GM11168 (cell line): ENCODE data around the gene DNAH17.

Experiments used
- in situ Hi-C: fragments of 300-500 bp; cut with MboI; formaldehyde crosslinking; loops from one replicate; pipeline ENCODE4 v1.12.0; 2022; ENCODE audit warnings: low sequenced_read_pairs; ENCODE audit not compliant: unreplicated experiment

Gene DNAH17, protein sequence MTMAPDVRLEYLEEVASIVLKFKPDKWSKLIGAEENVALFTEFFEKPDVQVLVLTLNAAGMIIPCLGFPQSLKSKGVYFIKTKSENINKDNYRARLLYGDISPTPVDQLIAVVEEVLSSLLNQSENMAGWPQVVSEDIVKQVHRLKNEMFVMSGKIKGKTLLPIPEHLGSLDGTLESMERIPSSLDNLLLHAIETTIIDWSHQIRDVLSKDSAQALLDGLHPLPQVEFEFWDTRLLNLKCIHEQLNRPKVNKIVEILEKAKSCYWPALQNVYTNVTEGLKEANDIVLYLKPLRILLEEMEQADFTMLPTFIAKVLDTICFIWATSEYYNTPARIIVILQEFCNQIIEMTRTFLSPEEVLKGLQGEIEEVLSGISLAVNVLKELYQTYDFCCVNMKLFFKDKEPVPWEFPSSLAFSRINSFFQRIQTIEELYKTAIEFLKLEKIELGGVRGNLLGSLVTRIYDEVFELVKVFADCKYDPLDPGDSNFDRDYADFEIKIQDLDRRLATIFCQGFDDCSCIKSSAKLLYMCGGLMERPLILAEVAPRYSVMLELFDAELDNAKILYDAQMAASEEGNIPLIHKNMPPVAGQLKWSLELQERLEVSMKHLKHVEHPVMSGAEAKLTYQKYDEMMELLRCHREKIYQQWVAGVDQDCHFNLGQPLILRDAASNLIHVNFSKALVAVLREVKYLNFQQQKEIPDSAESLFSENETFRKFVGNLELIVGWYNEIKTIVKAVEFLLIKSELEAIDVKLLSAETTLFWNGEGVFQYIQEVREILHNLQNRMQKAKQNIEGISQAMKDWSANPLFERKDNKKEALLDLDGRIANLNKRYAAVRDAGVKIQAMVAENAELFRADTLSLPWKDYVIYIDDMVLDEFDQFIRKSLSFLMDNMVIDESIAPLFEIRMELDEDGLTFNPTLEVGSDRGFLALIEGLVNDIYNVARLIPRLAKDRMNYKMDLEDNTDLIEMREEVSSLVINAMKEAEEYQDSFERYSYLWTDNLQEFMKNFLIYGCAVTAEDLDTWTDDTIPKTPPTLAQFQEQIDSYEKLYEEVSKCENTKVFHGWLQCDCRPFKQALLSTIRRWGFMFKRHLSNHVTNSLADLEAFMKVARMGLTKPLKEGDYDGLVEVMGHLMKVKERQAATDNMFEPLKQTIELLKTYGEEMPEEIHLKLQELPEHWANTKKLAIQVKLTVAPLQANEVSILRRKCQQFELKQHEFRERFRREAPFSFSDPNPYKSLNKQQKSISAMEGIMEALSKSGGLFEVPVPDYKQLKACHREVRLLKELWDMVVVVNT (N-terminal part only)

DNA sequence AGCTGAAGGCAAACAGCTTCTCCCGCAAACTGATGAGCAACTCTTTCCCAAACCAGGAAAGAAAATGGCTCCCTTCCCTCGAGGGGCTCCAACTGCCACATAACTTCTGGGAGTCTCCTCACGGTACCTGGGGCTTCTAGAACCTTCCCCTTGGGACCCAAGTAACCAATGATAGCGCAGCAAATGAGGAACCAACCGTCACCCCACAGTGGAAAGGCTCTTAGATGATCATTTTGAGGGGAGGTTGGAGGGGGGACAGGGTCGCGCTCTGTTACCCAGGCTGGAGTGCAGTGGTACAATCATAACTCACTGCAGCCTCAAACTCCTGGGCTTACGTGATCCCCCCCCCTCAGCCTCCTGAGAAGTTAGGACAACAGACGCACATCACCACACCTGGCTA is at the start of gene DNAH17:
TSS of gene DNAH17 (minus strand) at position 101 of the 400 bp plus-strand sequence. CDS start 2,339 bp downstream, outside the sequence.
- in situ Hi-C loops: no loop called here

DNA sequence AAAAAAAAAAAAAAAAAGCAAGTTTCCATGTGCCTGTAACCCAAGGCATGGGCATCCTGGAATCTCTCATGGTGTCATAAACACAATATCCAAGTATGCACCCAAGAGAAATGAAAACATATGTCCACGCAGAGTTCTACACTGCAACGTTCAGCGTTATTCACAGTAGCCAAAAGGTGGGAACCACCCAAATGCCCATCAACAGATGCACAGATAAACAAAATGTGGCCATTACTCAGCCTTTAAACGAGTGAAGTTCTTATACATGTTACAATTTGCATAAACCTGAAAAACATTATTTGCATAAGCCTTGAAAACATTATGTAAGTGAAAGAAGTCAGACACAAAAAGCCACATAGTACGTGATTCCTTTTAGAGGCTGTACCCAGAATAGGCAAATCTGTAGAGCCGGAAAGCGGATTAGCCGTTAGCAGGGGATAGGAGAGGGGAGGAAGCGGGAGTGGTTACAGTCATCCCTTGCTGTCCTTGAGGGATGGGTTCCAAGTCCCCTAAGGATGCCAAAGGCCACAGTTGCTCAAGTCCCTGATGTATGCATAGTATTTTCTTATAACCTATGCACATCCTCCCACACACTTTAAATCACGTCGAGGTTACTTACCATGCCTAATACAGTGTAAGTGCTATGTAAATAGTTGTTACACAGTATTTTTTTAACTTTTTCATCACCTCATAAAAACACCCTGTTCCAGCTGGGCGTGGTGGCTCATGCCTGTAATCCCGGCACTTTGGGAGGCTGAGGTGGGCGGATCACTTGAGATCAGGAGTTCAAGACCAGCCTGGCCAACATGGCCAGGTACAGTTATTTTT is 47.3 kb upstream of the DNAH17 start:
- in situ Hi-C loops: no loop called here

DNA sequence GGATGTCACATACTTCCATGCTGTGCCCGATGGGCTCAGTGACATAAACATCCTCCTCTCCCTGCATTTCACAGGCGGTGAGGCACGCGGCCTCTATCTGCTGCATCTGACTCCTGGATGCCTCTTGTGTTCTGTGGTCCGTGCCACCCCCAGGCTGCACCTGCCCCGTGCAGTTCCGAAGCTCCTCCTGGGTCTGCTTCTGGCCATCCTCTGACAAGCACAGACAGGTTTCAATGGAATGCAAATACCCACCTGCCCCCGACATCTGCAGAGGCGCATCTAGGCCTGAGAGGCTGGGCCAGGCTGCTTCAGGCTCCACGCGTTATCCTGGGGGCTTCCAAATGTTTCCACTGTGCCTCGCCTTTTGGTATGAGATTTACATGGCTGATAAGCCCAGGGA is 46.3 kb upstream of the DNAH17 start:
- in situ Hi-C loops: no loop called here

DNA sequence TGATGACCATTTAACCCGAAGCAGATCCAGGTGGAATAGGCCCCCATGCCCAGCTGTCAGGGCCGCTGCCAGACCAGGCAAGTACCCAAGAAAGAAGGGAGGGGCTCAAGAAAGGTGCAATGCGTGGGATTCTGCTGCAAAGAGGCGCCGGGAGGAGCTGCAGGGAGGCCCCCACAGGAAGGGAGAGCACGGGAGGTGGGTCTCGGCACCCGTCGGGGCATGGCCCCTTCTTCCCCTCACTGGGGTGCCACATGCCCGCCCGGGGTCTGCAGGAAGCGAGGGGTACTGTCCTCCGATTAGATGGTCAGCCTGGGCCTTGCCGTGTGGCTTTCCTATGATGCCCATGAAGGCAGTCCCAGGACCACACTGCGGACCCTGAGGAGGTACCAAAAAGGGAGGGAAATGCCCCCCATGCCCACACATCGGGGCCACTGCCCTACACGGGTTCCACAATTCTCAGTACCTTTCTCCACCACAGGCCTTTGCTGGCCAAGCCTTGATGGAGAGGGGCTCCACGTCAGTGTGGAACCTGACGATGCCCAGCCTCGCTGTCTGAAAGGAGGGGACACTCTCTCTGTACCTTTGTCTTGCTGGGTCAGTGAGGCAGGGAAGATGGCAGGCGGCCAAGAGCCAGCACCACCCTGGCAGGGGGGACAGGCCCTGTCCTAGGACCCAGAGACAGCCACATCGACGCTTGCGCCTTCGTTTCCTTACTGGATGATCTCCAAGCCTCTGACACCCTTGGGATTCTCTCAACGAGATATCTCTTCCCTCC is 45.5 kb upstream of the DNAH17 start:
- in situ Hi-C loops: no loop called here

DNA sequence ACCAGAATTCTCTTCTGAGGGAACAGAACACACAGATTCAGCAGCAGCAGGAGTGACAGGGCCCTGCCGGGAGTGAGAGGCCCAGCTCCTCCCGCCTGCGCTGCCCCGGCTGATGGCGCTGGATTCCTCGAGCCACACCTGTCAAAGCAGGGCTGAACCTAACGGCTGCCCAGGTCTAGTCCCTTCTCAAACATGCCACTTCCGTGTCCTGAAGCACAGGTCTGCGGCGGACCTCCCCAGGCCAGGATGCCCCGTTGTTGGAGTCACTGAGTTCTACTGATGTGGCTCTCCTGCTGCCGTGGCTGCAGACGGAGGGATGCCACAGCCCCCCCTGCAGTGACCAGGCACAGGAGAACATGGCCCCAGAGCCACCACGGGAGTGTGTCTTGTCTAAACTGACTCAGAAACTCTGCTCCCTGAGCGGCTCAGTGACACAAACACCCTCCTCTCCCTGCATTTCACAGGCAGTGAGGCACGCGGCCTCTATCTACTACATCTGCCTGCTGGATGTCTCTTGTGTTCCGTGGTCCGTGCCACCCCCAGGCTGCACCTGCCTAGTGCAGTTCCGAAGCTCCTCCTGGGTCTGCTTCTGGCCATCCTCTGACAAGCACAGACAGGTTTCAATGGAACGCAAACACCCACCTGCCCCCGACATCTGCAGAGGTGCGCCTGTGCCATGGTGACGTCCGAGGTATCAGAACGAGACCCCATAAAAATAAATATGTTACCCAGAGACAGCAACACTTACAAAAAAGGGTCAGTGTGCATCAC is 44.7 kb upstream of the DNAH17 start:
- in situ Hi-C loops: no loop called here

DNA sequence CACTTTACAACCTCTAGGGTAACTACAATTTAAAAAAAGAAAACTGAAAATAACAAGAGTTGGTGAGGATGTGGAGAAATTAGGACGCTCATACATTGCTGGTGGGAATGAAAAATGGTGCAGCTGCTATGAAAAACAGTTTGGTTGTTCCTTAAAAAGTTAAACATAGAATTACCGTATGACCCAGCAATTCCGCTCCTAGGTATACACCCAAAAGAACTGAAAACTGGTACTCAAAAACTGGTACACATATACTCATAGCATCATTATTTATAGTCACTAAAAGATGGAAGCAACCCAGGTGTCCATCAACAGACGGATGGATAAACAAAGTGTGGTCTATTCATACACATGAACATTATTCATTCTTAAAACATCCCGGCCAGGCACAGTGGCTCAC is 42.9 kb upstream of the DNAH17 start:
- in situ Hi-C loops: no loop called here

DNA sequence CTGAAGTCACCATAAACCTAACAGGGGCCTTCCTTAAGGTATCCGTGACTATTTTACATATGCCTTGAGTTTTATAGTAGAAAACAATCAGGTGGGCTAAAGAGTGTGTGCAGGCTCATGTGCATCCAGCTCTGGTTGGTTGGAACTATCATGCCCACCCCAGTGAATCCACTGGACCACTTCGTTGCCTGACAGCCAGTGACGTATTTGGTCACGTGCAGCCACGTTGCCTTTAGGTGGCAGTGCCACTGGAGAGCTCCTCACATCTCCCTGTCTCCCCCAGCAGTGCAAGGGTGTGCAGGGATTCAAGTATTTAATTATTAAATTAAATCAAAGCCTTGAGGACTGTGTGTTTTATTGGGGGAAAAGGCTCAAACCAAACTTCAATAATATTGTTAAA is 42.1 kb upstream of the DNAH17 start:
- in situ Hi-C loops: no loop called here

DNA sequence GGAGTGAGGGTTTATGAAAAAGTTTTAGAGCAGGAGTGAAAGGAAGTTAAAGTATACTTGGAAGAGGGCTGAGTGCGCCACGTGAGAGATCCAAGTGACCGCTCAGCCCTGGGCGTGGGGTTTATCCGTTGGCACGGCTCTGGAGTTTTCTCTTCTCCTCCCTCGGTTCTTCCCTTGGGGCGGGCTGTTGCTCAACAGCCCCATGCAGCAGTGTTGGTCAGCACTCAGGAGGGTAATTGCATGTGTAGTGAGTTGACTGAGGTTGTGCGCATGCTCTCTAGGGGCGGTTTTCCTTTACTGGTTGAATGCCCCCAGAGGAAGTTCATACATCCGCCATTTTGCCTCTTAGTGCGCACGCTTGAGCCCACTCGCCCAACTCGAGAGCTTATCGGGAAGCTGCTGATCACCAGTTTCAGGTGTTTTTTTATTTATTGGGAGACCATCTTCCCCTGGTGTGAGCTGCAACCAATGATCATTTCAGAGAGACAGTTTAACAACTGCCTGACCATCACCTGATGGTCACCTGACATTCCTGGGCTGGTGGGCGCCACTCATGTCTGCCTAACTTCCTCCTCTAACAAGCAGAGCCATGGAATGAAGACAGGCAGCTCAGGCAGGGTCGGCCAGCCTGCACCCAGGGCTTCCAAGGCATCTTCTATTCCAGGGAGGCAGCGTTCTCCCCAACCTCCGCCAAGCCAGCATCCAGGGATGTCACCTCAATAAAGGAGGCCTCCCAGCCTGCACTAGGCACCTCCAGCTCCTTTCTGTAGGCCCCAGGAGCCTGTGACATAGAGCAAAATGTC is 41.3 kb upstream of the DNAH17 start:
- in situ Hi-C loops: no loop called here

DNA sequence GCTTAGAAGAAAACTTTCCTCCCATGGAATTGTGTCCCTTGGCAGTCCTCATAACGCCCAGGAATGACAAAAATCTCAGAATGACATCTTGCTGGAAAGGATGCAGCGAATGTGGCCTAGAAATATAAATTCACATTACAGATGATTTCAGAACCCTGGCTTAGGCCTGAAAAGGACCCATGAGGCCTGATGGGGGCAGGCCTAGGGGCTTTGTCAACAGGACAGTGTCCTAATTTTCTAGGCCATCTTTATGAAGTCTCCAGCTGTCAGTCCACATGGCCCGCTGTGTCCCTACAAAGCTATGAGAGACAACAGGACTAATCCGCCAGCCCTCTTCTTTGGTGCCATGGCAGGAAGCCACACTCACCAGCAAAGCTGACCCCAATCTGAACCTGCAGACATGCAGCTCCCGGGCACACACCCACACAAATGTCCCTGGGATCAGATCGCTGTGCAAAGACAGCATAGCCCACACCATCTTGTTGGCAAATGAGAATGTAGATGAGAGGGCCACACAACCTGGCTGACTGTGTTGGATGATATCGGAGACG is 40.4 kb upstream of the DNAH17 start:
- in situ Hi-C loops: no loop called here

DNA sequence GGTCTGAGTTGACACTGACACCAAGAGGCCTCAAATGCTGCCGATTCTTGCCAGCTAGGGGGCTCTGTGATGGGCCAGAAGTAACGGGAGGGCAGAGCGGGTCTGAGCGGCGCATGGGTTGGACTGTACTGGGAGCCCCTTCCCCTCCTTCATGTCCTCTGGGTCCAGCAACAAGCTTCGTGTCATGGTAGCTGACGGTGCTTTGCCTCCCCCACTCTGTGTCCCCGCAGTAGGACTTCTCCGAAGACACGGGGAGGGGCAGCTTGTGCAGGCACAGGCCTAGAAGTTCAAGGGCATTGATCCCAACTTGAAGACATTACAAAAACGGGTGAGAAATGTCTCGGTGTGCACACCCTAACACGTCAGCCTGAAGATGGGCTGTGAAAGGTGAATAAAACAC is 39.8 kb upstream of the DNAH17 start:
- in situ Hi-C loops: no loop called here

DNA sequence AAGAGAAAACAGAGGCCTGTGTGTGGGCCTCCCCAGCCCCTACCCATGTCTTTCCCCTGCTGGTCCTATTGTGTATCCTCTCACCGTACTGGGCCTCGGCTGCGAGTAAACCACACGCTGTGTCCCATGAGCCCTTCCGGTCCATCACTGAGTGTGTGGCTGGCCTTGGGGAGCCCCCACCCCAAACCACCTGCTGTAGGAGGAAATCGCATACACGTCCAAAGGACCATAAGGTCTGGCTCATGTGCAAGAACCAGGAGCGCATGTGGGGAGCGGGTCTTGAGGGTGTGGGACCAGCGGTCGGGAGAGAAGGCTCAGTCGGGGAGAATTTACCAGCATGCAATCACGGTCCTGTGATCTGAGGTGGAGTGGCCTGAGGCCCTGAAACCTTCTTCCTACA is 38.4 kb upstream of the DNAH17 start:
- in situ Hi-C loops: no loop called here

DNA sequence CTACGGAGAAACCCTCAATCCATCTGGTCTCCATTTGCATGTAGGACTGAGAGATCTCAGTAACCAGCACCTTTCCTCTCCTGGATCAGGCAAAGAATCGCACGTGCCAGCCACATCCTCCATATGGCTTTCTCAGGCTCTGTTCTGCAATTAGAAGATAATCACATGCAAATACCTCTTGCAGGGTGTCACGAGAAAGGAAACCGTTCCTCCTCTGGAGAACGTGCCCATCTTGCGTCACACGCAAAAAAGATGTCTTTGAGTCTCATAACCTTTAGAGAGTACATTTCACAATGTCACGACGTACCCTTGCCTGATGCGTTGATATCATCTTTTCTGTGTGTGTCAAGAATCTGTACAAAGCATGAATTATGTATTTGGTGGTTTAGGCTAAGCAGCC is 36.2 kb upstream of the DNAH17 start:
- in situ Hi-C loops: no loop called here

DNA sequence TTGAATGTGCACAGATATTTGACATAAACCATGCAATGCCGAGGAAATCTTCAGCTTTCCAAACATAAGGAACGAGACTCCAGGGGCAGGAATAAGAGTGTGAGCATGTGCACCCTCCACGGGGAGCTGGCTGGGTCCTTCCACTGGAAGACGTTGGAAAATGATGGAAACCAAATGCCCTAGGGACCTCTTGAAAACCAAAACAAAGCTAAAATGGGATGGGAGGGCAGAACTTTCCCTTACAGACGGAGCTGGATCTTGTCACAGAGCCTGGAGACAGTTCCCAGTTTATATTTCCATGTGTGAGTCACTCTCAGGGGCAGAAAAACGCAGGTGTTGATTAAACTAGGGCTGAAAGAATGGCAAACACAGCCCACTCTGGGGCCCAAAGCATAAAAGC is 34.4 kb upstream of the DNAH17 start:
- in situ Hi-C loops: no loop called here

DNA sequence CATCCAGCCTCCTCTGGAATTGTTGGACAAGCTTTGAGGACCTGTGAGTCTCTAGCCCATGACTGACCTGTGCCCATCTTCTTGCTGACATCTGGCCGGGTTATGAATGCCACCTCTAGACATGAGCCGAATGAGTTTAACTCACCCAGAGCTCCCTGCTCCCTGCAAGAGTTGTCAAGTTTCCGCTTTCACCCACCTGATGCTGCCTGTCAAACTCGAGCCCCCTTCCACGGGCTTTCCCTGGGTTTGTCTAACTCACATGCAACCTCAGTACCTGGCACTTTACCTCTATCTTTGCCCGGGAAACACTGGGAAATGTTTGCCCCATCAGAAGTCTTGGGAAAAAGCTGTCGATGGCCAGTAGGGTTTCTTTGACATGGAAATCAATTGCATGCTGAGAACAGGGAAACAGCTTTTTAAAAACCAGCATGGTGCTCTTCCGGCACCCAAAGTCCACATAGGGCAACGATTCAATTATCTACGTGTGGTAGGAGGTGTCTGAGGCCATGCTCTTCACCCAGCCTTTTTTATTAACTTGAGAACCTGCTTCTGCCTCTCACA is 33.8 kb upstream of the DNAH17 start:
- in situ Hi-C loops: no loop called here

DNA sequence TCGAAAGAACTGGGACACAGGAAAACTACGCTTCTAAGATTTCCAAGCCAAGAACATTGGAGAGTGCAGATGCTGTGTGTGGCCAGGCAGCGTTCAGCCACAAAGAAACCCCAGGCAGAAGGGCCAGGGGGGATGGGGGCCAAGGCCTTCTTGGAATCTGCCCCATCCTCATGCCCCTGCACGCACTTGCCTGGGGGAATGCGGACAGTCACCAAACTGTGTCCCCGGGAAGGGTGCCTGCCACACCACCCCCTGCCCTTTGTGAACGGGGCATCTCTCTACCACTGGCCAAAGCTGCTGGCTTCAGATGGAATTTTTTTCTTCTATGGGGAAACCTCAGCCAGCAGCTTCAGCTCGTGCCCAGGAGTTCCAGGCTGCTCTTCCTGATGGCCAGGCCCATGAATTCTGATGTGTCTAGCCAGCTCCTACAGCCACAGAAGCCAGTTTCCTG is 32.0 kb upstream of the DNAH17 start:
- in situ Hi-C loops: no loop called here

DNA sequence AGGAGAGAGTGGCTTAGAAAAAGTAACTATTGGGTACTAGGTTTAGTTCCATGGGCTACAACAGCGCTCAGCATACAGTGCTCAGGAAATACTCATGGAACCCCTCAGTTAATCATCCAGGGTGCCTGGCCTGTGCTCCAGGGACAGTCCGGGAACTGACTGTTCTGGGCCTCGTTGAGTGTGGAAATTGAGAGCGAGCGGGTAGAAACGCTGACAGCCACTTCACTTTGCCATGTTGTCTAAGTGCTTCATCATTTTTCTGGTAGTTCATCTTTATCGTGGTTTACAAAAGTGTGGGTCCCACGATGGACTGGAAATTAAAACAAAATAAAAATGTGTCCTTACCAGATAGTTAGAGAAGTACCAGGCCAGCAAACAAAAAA is 31.6 kb upstream of the DNAH17 start:
- in situ Hi-C loops: no loop called here
